Femur (tissue), 1 donor: ENCODE measurements around the gene VANGL2.

Experiments
- DNase-seq: peaks from one replicate; pipeline ENCODE4 v3.0.0-alpha.2; 2017

The VANGL2 gene

DNA sequence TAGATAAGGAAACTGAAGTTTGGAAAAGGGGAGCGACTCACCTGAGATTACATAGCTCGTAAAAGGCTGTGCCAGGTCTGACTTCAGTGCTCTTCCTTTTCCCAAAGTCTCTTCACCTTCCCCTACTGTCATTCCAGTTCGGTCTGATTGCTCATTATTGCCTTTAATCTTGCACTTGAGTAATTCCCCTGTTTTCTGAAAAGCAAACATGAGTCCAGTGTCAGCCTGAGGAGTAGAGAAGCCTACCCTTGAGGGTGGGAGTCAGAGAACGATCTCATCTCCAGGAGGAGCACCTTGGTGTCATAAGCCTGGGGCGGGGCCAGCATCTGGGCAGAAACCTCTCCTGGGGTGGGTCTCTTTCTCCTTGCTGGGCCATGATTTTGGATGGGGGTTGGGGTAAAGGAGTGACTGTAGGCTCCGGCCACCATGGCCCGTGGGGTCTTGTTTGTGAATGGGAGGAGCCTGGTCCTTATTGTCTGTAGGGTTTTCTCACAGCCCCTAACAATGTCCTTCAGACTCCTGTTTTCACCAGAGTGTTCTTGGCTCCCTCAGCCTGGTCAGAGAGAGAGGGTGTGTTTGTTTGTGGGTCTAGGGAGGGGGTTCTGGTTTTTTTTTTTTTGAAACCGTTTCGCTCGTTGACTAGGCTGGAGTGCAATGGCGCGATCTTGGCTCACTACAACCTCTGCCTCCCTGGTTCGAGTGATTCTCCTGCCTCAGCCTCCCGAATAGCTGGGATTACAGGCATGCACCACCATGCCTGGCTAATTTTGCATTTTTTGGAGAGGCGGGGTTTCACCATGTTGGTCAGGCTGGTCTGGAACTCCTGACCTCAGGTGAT, 6.0 kb downstream of the VANGL2 start:
- DNase-seq = no peak

DNA sequence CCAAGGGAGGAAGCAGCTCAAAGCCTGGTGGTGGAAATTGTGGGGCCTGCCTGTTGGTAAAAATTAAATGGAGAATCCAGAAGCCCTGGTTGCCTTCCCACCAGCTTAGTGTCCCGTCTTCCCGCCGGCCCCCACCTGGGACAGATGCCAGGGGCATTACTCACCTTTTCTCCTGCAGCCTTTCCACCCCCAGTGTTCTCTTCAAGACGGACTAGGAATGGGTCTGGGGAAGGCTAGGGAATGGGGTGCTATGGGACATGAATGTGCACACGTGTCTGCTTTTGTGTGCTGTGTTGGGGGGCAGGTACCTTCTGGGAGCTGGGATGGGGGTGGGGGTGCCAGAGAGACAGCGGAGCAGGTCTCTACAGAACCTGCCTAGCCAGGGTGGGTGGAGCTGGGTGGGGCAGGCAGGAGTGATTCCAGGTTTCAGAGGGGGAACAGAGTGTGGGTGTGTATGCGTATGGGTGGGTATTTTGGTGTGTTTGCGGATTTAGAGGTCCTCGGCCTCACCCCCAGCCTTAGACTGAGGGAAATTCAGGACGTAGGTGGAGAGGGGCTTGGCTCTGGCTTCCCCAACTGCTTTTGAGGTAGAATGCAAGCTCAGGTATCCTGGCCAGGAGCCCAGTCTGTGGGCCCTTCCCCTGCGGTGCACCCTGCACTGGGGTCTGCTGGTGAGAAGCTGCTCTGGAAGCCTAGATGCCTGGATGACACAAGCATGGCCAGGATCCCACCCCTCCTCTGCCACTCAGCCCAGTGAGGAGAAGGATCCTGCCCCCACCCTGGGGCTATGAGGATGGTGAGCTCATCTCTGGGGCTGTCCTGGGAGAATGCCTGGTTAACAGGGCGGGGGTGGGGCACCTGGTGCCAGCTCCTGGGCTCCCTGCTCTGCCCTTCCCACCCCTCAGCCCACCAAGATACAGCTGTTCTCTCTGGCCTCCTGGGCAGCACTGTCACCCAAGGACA, 7.8 kb downstream of the VANGL2 start:
- no peak for DNase-seq

DNA sequence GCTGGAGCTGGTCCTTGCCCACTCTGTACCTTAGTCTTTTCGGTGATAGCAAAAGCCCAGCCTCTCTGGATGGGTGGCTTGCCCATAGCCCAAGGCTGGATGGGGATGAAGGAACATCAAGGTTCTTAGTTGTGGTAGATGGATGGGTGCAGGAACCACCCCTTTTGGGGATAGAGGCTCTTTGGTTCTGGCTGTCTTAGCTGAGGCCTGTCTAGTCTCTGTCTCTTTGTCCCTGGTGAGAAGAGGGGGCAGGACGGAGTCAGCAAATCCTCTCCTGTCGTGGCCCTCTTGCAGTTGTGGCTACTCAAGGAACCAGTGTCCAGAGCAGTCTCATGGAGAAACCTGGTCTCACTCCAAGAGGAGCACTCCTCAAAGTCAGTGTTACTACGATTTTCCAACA, 8.5 kb downstream of the VANGL2 start:
- DNase-seq = no peak

GRCh38 chr1:160409486-160409885, 9.1 kb downstream of the VANGL2 start:
- no peak for DNase-seq

DNA sequence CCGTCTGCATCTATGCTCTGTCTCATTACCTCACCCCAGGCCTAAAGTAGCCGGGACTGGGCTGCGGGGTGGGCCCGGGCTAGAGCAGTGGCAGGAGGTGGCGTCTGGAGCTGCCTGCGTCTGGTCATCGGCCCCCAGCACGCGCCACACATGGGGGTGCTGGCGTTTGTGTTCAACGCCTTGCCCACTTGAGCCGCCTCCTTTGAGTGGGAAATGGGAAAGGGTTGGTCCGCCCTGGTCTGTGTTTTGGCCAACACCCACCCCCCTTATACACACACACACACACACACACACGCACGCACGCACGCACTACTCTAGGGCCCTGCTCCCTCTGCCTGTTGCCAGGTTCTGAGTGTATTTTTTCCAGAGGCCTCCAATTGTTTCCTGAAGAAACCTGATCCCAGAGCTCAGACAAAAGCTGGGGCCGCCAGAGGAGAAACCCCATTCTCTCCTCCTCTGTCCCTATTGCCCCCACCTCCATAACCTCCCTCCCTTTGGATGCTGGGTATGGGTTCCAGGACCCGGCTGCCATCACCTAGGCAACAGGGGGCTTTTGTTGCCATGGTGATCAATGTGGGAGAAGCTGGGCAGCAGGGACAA, 10.1 kb downstream of the VANGL2 start:
- DNase-seq = peak; percentile 81

DNA sequence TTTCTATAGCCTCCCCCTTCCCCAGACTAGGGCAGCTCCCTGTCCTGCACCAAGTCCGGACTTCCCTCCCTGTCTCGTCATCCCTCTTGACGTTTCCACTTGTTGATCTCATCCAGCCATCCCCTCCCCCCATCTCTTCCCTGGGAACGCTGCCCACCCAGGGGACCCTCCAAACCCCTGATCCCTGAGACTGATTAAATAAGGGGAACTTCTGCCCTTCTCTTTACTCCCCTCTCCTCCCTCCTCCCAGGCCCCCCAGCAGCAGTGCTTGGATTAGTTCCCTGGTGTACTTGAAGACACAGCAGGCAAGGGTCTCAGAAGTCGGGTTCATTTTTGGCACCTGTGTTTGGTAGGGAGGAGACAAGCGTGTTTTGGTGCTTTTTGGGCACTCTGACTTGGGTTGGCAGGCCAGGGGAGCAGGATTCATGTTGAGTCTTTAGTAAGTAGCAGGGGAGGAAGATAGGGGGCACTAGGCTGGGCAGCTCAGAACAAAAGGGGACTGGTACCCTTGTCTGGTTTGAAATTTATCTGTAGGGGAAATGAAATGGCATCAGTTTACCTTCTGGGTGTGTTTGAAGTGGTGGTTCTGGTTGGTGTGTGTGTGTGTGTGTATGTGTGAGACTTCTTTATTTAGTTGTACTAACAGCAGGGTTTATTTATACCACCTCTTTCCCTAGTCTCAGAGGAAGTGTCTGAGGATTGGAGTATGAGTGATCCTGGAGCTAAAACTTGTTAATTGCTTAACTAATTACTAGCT, 11.1 kb downstream of the VANGL2 start:
- DNase-seq = no peak

- no peak for DNase-seq
Observed at GRCh38 chr1:160412028-160412362, 11.6 kb downstream of the VANGL2 start.

- DNase-seq = no peak
Observed at GRCh38 chr1:160413716-160414115, 13.4 kb downstream of the VANGL2 start.

- DNase-seq = no peak
Observed at GRCh38 chr1:160414881-160415280, 14.5 kb downstream of the VANGL2 start.

GRCh38 chr1:160415696-160416290, 15.4 kb downstream of the VANGL2 start:
- DNase-seq = no peak

DNA sequence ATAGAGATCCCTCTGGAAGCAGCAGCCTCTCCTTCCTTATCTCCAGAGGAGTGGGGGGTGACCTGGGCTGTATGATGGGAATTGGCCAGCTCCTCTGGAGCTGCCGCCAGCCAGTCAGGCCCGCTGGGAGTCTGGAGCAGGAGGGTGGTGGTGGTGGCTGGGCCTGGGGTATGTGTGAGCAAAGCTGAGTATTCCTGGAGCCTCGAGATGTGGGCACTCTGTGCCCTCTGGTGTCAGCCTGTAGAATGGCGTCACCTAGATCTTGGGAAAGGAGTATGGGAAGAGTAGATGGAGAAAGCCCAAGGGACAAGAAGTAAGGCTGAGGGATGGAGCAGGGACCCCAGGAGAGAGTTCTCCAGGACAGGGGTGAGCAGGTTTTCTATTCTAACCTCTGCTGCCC, 16.0 kb downstream of the VANGL2 start:
- DNase-seq = no peak

DNA sequence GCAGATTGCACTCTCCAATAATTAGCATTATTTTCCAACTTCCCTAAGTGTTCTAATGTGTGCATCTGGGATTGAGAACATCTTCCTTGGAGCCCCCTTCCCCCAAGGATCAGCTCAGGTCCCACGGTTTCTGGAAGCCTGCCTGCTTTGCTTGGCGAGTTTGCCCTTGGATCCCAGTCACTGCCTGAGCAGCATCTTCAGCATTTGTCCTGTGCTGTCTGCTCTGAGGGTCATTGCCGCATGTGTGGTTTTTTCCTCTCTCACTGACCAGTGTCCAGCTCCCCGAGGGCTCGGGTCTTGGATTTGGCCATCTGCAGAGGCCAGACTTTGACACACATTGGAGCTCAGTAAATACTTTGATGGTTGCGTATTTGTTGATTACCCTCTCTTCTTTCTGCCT, 18.1 kb downstream of the VANGL2 start:
- no peak for DNase-seq

DNA sequence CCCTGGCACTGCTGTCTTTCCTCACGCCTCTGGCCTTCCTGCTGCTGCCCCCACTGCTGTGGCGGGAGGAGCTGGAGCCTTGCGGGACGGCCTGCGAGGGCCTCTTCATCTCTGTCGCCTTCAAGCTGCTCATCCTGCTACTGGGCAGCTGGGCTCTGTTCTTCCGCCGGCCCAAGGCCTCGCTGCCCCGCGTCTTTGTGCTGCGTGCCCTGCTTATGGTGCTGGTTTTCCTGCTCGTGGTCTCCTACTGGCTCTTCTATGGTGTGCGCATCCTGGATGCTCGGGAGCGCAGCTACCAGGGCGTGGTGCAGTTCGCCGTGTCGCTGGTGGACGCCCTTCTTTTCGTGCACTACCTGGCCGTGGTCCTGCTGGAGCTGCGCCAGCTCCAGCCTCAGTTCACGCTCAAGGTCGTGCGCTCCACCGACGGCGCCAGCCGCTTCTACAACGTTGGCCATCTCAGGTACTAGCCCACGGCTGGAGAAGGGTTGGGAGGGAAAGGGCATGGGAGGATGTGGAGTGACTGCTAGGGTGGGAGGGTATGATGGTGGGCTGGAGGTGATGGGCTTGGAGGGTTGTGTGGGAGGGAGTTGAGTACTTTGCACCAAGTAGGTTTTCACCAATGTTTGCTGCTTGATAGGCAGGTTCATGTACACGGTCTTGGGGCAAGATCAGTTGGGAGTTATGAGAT, 18.9 kb downstream of the VANGL2 start:
- DNase-seq = no peak

- no peak for DNase-seq
Observed at GRCh38 chr1:160419838-160420169, 19.4 kb downstream of the VANGL2 start.

- DNase-seq = no peak
Observed at GRCh38 chr1:160420881-160421842, 20.8 kb downstream of the VANGL2 start.

DNA sequence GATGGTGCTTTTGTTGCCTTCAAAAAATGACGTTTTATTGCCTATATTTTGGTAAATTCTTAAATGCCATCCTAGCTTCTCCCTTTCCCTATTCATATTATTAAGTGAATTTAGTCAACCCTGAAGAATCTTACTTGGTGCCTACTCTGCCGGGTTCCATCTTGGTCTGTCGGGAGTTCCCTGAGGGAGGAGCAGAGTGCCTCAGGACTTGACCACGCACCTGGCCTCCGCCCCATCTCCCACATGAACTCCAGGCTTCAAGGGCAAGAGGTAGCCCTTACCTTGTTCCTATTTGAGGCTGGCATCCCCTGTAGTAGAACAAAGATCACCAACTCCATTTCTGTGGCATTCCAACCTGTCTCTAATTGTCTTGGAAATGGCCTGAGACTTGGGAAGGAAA, 21.5 kb downstream of the VANGL2 start:
- DNase-seq = no peak

- no peak for DNase-seq
Observed at GRCh38 chr1:160423966-160424365, 23.6 kb downstream of the VANGL2 start.

DNA sequence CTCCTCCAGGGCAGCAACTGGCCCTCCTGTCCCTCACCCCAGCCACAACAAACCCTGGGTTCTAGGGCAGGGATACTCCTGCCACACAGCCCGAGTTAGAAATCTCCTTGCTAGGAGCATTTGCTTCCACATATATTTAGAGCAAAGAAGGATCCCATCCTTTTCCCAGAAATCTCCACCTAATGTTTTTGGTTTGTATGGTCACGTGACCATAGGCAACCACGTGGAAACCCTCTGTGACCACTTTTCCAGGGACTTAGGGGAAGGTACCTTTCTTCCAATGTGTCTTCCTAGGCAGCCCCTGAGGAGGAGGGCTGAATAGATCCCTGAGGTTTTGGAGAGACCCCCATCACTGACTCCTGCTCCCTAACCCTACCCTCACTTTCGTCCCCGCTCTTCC, 25.5 kb downstream of the VANGL2 start:
- no peak for DNase-seq

- DNase-seq = no peak
Observed at GRCh38 chr1:160427625-160428024, 27.3 kb downstream of the VANGL2 start.

- DNase-seq = no peak
Observed at GRCh38 chr1:160428053-160428452, 27.7 kb downstream of the VANGL2 start.

DNA sequence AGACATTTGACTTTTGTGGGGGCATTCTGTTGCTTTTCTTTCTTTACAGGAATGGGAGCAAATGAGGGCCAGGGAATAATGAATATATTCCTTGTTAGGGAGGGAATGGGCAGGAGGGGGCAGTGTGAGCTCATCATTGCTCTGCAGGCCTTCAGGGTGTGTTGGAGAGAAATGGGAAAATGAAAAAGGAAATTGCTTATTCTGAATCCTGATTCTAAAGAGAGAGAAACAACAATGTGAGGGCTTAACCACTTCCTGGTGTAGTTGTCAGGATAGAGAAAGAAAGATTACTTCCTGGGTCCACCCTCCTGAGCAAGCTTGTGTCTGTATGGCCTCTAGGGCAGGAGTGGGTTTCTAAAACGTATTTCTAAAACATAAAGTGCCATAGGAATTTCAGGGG, 28.3 kb downstream of the VANGL2 start:
- no peak for DNase-seq
